Endothelial cell (in vitro differentiated cells): ENCODE measurements around the gene FCF1. TPM values are rescaled to one million over a fixed set of nuclear protein-coding genes. Genes with fewer than 3 reads are reported as not detected.
A peak's percentile ranks its signal among the peaks of the same experiment; 100 is the strongest.

Experiments
- DNase-seq: peaks from one replicate; pipeline ENCODE4 v3.0.0; 2021; ENCODE audit warnings: low spot score
- H3K27ac Mint-ChIP-seq: one replicate; pipeline ENCODE4 v1.8.0; 2021; ENCODE audit warnings: mixed read lengths, inconsistent platforms; ENCODE audit not compliant: unreplicated experiment
- H3K27me3 Mint-ChIP-seq: one replicate; pipeline ENCODE4 v1.8.0; 2021; ENCODE audit warnings: mild to moderate bottlenecking, moderate library complexity, mixed read lengths, inconsistent platforms; ENCODE audit not compliant: unreplicated experiment
- H3K36me3 Mint-ChIP-seq: one replicate; pipeline ENCODE4 v1.8.0; 2021; ENCODE audit warnings: mild to moderate bottlenecking, low read depth, mixed read lengths, inconsistent platforms; ENCODE audit not compliant: unreplicated experiment
- H3K4me1 Mint-ChIP-seq: one replicate; pipeline ENCODE4 v1.8.0; 2021; ENCODE audit warnings: mild to moderate bottlenecking, mixed read lengths, inconsistent platforms; ENCODE audit not compliant: unreplicated experiment
- H3K4me3 Mint-ChIP-seq: one replicate; pipeline ENCODE4 v1.8.0; 2021; ENCODE audit warnings: mild to moderate bottlenecking, mixed read lengths, inconsistent platforms; ENCODE audit not compliant: unreplicated experiment
- H3K9me3 Mint-ChIP-seq: one replicate; pipeline ENCODE4 v1.8.0; 2021; ENCODE audit warnings: mixed read lengths, inconsistent platforms; ENCODE audit not compliant: unreplicated experiment
- total RNA-seq: library from RNA; stranded (reverse); fragmentation: NEBNext Ultra II Directional; extraction: Animal tissue kit (Norgen Biotek cat#: 25700); gene quantifications from one replicate; pipeline ENCODE4 v1.2.1, GENCODE V29; 2021; ENCODE audit not compliant: unreplicated experiment
- TF ChIP-seq, protein P1 (sequence below): fragments of 200-600 bp; sonication (generic); IDR thresholded peaks from one replicate; pipeline ENCODE4 v1.5.0; 2021; ENCODE audit warnings: antibody characterized with exemption; ENCODE audit not compliant: unreplicated experiment

The FCF1 gene
- total RNA-seq, 1 donor from 2014 or later: 35.7 TPM

DNA sequence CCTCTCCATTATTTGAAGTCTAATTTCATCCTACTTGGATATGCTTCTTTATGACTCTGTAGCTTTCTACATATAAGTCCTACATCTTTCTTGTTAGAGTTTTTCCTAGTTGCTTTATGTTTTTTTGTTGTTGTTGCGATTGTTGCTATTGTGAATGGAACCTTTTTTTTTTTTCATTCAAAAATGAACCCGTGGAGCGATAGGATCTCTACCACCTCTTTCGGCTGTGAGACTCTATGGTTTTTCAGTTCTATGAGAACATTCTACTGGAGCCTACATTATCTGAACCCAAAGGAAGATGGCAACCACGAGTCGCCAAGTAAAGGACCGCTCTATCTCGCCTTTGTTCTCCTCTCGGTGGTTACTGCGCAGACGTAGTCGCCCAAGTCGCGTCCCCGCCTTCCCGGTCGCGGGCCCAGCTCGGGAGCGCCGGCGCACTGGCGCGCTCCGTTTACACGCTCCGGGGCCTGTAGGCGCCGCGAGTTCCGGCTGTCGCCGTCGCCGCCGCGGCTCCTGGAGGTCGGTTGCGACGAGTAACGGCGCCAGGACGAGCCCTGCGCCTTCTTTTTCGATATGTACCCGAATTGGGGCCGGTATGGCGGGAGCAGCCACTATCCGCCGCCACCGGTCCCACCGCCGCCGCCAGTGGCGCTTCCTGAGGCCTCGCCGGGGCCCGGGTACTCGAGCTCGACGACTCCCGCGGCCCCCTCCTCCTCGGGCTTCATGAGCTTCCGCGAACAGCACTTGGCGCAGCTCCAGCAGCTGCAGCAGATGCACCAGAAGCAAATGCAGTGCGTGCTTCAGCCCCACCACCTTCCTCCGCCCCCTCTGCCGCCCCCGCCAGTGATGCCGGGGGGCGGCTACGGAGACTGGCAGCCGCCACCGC lies 50.2 kb downstream of the FCF1 start, which contains the start of gene YLPM1:
YLPM1 (plus strand) TSS at position 400 of the 886 bp plus-strand sequence; CDS start at position 574, 174 bp downstream.
- peaks cover 38% of the 10 kb centered on the region for H3K4me1 Mint-ChIP-seq
- peaks cover 2% of the 10 kb centered on the region for H3K27me3 Mint-ChIP-seq
- no peaks in the 10 kb centered on the region for H3K9me3 Mint-ChIP-seq

DNA sequence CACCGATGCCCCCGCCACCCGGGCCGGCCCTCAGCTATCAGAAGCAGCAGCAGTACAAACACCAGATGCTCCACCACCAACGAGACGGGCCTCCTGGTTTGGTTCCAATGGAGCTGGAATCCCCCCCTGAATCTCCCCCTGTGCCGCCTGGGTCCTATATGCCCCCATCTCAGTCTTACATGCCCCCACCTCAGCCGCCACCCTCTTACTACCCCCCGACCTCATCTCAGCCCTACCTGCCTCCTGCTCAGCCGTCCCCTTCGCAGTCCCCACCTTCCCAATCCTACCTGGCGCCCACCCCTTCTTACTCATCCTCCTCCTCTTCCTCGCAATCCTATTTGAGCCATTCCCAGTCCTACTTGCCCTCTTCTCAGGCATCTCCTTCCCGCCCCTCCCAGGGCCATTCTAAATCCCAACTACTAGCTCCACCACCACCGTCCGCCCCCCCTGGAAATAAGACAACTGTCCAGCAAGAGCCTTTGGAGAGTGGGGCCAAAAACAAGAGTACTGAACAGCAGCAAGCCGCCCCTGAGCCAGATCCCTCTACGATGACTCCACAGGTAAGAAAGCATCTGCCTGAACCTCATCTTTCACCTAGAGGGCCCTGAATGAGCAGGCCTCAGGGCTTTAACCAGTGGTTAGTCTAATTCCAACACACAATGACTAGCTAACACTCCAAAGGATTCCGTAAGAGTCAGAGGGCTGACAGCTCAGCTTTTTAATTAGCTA lies 51.0 kb downstream of the FCF1 start:
- DNase-seq: no peak
- Mint-ChIP-seq H3K27me3 (peaks cover 2% of the 10 kb centered on the region), H3K9me3 (no peaks in the 10 kb centered on the region), H3K4me1 (peaks cover 38% of the 10 kb centered on the region), H3K4me3 (peak overlapping the region; percentile 97), H3K36me3 (peaks cover 6% of the 10 kb centered on the region), H3K27ac (peak overlapping the region; percentile 88)
- TF ChIP-seq, protein P1, sequence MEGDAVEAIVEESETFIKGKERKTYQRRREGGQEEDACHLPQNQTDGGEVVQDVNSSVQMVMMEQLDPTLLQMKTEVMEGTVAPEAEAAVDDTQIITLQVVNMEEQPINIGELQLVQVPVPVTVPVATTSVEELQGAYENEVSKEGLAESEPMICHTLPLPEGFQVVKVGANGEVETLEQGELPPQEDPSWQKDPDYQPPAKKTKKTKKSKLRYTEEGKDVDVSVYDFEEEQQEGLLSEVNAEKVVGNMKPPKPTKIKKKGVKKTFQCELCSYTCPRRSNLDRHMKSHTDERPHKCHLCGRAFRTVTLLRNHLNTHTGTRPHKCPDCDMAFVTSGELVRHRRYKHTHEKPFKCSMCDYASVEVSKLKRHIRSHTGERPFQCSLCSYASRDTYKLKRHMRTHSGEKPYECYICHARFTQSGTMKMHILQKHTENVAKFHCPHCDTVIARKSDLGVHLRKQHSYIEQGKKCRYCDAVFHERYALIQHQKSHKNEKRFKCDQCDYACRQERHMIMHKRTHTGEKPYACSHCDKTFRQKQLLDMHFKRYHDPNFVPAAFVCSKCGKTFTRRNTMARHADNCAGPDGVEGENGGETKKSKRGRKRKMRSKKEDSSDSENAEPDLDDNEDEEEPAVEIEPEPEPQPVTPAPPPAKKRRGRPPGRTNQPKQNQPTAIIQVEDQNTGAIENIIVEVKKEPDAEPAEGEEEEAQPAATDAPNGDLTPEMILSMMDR: no peak

More for the DNA sequence above, 50.2 kb downstream of the FCF1 start, which contains the start of gene YLPM1:
- peak within 1 kb of the TSS; percentile 99 for H3K27ac Mint-ChIP-seq
- peak within 1 kb of the TSS; percentile 97 for H3K4me3 Mint-ChIP-seq
- DNase-seq: peak; percentile 88
- TF ChIP-seq, protein P1: no peak
- H3K36me3 Mint-ChIP-seq: peaks cover 2% of the 10 kb centered on the region

DNA sequence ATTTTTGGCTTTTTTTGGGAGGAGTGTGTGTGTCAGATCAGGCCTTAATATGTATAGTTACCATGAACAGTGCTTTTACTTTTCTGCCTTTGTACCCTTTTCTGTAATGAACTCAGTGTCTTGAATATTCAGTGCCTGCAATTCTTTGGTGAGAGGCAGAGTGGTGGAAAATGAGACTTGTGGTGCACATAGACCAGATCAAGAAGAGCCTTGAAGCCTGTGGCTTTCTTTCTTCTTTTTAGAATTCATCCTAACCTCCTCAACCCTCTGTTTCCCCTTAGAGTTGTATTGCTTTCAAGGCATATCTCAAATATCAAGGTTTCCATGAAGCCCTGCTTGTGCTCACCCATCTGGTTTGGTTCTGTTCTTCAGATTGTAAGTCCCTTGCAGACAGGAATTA lies 52.8 kb downstream of the FCF1 start:
- TF ChIP-seq, protein P1: no peak
- Mint-ChIP-seq H3K27ac (no peak overlapping the region), H3K4me3 (peak overlapping the region; percentile 97), H3K9me3 (no peaks in the 10 kb centered on the region), H3K4me1 (peaks cover 31% of the 10 kb centered on the region), H3K36me3 (peaks cover 6% of the 10 kb centered on the region), H3K27me3 (peaks cover 2% of the 10 kb centered on the region)
- no peak for DNase-seq

DNA sequence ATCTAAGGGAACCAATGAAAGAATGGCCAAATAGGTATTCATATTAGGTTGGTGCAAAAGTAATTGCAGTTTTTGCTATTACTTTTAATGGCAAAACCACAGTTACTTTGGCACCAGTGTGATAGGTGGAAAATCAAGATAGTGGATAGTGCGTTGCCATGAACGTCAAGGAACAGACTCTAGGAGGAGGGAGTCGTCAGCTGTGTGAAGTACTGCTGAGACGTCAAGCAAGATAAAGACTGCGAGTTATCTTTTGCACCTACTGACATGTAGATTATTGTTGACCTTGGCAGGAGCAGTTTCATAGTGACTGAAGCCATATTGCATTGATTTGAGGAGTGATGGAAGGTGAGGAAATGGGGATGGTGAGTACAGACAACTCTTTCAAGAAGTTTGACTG lies 58.5 kb downstream of the FCF1 start:
- Mint-ChIP-seq H3K27ac (peak overlapping the region; percentile 30), H3K9me3 (no peaks in the 10 kb centered on the region), H3K4me1 (peaks cover 9% of the 10 kb centered on the region), H3K36me3 (peaks cover 3% of the 10 kb centered on the region), H3K4me3 (no peak overlapping the region), H3K27me3 (no peaks in the 10 kb centered on the region)
- no peak for DNase-seq
- TF ChIP-seq, protein P1: no peak
